HG02759 (cell line): ENCODE measurements around the gene NEK3.
A peak's percentile ranks its signal among the peaks of the same experiment; 100 is the strongest.
"Not testable (repeated sequence)": the region's sequence is repeated elsewhere in the genome, so short reads cannot be mapped to it uniquely, and the experiment has no call there.

Experiments
- ATAC-seq: cut with Tn5 transposase; IDR thresholded peaks from one replicate; pipeline ENCODE4 v1.9.1; 2021; ENCODE audit warnings: mild to moderate bottlenecking, moderate library complexity; ENCODE audit not compliant: unreplicated experiment

Gene NEK3

DNA sequence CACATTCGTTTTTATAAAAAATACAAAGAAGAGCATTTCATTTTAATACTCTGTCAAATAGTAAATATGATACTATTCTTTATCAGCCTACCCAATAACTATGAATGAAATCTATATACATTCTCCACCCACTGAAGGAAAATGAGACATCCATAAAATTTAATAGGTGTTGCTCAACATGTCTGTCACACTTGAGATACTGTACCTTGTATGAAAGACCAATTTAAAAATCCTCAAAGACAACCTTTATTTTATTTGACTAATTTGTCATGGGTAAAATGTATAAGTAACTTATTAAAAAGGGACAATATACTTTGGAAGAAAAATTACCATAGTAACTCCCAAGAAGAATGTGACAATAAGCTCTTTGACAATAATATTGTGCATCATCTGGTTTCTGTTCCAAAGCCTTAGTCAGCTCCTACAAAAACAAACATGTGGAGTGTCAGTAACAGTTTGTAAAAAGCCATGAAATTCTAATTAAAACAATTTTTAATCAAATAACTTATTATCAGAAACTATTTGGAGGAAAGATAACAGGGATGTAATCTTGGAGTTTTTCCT, 11.5 kb upstream of the NEK3 start:
- ATAC-seq, result not testable (repeated sequence)

DNA sequence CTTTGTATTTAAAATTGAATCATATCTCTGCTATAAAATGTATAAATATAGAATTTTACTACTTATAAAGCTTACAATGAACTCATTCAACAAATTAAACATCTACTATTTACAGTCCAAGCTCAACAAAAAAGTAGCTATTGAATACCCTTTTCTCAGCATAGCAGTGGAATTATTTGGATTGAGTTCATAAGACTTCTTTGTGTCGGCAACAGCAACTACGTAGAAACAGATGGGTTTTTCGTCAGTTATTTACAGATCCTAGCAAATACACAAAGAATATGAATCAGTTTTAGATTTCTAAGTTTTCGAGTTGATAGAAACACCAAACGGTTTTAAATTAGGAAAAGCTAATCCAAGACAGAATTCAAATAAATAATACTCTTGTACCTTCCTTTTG, 10.4 kb upstream of the NEK3 start:
- ATAC-seq, result no peak

DNA sequence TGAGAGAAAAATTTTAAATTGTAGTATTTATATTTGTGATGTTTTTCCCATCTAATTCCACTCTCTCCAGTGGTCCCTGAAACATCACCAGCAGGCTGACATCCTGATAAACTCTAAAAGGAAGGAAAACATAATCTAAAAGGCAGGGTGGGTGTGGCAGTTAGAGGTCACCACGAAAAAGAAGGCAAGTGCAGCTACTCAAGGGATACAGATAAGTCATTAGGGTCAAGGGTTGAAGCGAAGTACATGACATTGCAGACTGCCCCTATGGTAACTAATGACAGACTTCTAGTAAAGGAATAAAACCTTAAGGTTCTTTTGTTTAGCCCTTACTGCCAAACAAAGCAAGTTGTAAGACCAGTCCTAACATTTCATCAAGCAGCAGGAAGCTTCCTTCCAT, 6.0 kb upstream of the NEK3 start:
- ATAC-seq, result no peak

DNA sequence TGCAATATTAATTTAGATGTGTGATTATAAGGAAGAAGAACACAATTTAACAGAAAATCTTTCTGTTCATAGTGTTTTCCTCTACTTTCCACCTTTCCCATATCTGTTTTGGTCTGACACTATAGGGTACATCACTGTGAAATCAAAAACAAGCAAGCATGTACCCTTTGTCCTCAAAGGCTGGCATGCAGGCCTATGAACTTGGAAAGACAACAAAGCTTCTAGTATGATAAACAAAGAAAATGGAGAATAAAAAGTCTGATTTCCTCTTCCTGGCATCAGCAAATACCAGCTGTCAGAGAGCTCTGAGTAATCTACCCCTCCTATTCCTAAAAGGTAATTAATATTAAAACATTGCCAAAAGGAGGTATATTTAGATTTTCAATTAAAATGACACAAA, 5.6 kb upstream of the NEK3 start:
- ATAC-seq, result no peak

DNA sequence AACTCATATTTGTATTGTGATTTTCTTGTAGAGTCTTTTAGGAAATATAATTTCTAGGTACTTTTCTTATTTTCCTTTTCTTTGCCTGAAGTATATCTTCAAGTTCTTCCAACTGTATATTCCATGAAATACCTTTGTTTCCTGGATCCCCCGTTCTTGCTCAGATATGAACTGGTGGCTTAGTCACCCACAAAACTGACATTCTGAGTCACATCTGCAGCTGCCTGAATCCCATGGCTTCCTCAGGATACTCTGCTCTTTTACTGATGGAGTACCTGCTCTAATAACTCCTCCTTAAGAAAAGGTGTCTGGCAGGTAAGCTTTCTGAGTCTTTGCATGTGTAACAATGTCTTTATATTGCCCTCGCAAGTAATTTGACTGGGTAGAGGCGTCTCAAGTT, 4.5 kb upstream of the NEK3 start:
- ATAC-seq, result not testable (repeated sequence)

DNA sequence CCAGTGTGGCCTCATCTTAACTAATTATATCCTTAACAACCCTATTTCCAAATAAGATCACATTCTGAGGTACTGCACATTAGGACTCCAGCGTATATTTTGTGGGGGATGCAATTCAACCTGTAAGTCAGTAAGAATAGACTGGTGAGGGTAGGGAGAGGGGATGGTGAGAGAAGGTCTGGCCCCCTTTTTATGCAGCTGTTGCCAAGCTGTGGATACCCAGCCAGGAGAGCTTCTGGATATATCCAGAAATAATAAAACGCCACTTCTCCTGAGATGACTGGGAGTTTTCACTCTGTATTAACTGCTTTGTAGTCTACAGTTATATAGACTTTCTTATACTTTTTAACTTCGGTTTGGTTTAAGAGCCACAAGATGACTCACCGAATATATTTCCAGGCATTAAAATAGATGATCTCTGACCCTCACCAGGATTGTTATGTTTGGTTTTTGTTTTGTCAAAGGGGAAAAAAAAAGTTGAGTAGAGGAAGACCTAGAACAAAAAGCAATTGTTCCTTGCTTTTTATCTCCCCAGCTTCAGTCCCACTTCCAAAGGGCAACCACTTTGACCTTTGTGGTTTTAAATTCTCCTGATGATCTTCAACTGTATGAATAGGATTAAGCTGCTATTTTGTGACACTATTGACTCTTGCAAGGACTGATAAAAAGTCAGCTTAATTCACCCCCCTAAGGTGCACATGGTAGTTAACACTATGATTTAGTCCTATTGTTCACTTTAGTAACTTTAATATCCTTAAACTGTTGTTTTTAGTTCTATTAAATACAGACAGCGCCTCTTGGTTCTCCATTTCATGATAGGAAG, 3.1 kb upstream of the NEK3 start:
- ATAC-seq, result no peak

DNA sequence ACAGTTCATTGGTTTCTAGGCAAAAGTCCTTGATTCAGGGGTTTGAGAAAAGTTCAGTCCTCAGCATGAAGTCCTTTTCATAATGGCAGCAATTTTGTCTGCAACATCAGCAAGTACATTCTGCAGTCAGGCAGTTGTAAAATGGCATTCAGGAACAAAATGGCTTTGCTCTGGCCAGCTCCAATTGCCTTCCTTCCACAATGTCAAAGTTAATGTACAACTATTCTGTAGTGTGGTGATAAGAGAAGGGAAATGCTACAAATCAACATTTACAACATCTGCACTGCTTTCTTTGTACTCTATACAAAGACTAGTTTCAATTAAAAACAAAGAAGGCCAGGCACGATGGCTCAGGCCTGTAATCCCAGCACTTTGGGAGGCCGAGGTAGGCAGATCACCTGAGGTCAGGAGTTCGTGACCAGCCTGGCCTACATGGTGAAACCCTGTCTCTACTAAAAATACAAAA, 1.8 kb upstream of the NEK3 start:
- no peak for ATAC-seq

DNA sequence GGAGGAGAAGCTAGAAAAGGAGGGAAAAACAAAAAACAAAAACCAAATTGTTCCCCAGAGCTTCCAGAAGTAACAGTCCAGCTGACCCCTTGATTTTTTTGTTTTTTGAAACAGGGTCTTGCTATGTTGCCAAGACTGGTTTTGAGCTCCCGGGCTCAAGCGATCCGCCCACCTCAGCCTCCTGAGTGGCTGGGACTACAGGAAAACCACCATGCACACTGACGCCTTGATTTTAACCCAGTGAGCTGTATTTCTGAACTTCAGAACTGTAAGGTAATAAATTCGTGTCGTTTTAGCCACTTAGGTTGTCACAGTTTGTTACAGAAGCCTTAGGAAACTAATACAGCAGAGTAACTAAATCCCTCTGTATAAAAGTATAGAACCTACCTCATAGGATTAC, 1.1 kb upstream of the NEK3 start:
- ATAC-seq, result no peak

DNA sequence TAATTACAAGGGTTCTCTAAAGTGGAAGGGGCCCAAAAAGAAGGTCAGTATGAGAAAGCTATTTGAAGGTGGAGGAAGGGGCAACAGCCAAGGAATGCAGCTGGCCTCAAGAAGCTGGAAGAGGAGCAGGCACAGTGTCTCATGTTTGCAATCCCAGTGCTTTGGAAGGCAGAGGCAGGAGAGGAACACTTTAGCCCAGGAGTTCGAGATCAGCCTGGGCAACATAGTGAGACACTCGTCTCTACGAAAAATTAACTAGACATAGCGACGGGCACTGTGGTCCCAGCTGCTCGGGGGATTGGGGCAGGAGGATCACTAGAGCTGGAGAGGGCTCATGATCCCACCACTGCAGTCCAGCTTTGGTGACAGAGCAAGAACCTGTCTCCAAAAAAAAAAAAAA, 656 bp upstream of the NEK3 start:
- no peak for ATAC-seq

DNA sequence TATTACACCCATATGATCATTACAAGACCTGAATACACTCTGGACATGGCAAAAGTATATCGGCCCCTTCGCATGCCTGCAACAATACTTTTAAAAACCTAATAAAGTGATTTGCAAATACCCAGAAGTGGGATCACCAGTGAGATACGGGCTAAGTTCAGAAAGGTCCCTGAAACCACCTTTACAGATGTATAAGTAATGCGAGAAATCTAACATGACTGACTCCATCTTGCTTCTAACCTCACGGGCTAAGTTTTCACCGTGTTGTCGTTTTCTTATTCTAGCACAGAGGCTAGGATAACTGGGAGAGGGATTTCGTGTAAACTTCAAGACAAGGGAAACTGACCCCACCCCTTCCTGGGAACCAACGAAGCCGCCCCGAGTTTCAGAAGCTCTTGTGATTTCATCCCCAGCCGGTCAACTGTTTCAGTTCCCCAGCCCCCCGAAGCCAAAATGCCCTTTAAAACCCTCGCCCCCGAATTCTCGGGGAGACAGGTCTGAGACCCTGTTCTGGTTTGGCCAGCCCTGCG, 703 bp downstream of the NEK3 start:
- peak; percentile 25 for ATAC-seq

DNA sequence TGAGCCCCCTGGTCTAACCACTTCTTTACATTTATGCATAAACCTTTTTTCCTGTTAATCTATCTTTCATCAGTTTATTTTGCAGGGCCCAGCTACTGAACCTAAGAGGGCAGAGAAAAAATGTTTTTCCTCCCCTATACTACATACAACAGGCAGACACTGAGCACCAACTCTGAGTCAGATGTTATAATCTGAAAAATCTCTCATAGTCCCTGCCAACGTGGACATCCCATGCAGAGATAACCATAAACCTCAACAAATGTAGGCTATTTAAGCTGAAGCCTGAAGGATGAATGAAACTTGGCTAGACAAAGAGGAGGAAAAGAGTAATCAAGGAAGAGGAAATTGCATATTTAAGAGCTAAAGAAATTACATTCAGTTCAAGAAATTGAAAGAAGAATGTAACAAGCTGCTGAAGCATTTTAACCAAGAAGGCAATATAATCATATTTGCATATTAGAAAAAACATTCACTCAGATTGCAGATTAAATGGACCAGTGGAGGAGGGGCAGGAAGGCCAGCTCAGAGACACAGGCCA, 2.6 kb downstream of the NEK3 start:
- ATAC-seq, result no peak

DNA sequence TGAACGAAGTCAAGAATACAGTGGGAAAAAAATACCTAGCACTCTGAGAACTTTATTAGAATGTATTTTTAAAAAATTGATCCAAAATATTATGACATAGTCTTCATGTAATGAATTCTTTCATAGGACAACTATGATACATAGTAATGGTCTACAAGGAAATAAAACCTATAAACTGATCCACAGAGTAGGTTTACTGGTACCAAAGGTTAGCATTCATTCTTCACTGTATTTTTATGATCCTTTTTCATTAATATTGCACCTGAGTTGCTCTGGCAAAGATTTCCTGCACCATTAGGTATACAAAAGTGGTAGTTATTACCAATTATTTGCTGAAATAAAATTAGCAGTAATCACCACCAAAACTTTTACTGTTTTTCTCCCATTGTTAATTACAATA, 4.2 kb downstream of the NEK3 start:
- ATAC-seq, result no peak

DNA sequence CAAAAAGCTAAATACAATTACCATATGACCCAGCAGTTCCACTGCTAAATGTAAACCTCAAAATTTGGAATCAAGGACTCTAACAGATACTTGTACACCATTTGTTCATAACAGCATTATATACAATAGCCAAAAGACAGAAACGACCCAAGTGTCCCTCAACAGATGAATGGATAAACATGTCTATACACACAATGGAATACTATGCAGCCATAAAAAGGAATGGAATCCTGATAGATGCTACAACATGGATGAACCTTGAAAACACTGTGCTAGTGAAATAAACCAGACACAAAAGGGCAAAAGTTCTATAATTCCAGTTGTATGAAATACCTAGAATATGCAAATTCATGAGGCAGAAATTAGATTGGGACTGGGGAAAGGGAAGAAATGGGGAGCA, 12.2 kb downstream of the NEK3 start:
- no peak for ATAC-seq

DNA sequence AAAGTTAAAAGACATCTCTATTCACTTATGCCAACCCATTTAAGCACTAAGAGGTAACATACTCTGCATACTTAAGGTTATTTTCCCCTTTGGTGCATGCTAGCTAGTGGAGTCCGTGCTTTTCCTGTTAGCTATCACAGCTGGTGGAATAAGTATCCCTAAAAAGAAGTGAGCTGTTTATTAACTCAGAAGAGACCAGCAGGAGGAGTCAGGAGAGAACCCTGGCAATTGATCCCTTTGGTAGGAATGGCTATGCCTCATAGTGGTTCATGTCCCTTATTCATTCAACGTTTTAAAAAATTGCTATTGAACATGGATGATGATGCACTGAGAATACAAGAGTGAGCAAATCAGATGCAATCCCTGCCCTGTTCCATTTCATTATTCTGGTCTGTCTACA, 18.1 kb downstream of the NEK3 start:
- no peak for ATAC-seq

DNA sequence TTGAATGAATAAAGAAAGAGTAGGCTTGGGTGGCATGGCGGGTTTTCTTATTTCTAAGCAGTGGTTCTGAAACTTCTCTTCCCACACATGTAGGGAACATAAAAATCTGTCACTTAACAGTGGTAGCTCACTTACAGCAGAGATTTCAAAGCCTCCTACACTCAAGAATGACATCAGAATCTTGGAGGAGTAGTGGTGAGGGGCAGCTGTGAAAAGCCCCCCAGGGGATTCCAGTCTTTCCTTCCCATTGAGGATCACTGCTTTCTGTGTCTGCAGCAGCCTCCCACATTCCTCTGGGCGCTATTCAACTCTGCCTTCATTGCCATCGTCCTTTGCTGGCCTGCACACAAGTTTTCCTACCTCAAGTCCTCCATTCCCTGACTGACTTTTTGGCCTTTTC, 21.9 kb downstream of the NEK3 start:
- ATAC-seq, result no peak

DNA sequence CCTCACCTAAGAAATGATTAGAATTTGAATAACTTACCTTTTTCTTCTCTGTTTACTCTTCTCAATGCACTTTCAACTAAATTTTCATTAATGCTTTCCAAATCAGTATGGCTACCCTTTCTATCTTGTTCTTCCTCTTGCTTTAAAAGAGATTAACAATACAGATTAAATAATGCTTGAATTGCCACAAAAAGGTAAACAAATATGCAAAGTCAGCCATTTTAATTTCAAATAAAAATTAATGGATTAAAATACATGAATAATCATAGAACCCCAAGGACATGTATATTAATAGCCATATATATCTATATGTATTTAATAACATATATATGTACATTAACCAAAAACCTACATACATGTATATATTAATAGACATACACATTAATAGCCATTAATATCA, 22.6 kb downstream of the NEK3 start:
- no peak for ATAC-seq

DNA sequence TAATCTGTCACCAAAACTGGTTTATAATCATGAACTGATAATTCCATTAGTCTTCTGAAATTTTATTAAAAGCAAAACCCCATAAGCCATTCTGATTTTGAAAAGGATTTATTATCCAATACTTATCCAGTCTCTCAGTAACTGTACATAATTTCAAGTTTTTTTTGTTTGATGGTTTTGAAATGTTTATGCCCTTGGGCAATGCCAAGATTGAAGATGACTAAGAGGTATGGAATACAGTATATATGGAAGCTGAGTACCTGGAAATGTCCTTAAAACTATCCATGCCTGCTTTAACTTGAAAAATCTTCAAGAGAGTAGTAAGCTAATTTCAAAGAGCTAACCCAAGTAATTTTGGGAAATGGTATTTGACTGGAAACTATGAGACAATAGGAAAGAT, 28.8 kb downstream of the NEK3 start:
- ATAC-seq, result no peak

DNA sequence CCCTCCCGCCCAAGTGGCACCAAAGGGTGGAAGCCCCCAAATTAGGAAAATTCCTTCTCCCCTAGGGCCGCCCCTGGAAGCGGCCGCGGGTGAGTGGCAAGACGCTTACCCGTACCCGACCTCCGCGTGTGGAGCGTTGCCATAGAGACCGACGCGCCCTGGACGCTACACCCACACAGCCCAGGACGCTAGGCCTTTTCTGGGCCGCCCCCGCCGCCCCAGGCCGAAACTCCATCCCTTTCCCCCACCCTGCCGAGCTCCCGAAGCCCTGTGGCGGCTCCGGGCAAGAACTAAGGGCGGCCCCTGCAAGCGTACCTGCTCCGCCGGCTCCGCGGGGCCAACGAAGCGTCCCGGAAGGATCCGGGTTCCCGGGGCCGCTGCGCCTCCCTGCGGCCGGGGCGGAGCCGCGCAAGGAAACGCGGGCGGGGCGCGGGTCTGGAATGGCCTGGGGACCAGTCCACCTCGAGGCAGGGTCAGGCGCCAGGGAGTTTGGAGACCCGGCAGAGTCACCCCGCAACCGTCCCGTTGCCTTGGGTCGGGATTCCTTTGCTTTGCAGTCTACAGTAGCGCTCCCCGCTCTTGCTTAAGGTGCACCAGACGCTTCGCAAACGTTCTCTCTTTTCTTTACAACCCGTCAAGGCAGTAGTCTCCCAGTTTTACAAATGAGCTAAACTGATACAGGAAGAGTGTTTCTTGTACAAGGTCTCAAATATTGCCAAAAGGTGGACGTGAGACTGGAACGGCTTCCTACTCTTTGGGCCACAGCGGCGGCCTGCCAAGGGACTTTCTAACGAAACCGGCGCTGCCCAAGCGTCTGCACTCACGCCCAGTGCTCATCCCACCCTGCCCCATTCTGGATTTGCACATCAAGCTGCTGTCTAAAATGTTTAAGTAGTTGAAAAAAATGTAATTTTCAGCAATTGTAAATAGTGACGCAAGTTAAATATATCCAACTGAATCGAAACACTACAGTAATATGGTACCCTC, 30.4 kb downstream of the NEK3 start, which contains the start of gene NEK5:
TSS of gene NEK5 (minus strand) at position 360 of the 987 bp plus-strand sequence. CDS start 1,591 bp downstream, outside the sequence.
- ATAC-seq, result peak; percentile 83

DNA sequence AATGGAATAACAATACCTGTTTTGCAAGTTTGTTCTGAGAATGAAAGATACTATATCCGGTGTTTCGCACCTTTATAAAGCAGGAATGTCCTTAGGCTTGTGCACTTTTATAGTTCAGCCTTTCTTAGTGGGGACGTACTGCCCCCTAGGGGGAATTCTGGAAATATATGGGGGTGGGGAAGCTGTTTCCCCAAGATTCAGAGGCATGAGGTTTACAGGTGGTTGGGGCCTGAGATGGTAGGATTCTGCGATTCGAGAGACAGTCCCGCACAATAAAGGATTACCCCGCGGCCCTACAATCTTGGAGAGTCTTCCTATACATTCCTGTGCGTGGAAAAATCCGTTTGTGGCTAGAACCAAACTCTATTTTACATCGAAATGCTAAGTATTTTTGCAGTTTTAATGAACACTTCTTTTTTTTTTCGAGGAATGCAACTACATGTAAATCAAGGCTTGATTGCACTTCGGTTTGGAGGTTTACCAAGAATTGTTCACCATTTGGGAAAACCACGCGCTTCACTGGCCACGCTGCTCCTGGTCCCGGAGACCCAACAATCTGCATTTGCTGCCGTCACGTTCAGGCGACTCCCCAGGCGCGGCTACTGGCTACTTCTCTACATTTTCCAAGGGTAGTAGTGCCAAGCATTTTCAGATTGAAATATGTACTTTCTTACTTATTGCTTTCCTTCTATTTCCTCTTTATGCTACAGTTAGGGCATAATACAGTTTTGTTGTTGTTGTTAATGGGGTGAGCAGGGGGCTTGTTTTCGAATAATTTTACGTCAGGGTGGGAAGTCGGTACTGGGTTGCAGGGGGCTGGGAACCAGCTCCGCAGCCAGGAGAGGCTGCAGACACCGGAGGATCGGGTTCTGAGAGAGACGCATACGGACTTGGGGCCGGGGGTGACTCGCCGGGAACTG, 31.4 kb downstream of the NEK3 start:
- peak; percentile 53 for ATAC-seq

DNA sequence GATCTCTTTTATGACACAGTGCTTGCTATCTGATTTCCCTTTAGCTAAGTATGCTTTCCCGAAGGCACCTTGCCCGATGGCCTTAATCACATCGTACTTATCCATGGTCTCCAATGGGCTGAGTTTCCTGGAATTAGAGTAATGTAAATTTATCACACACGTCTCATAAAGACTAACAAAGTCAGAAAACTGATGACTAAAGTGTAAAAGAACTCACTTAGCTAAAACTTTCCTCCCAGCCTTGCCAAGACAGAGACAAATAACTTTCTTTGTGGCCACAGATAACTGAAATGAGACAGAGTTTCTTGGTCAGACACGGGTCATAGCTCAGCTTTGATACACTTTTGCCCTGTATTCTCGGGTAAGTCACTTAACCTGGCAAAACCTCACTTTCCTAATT, 32.0 kb downstream of the NEK3 start:
- peak; percentile 16 for ATAC-seq
